ENCODE results near the gene PXT1. TPM values are rescaled to one million over a fixed set of nuclear protein-coding genes. Genes with fewer than 3 reads are reported as not detected.

The PXT1 gene
- total and polyA plus RNA-seq, 9 of the 15 experiments (the other 6 are each of a cell fraction or from before 2014, with no cell fraction given): 0.09 to 0.11 (median 0.10) TPM; not detected in 5

- TF ChIP-seq, protein P1, sequence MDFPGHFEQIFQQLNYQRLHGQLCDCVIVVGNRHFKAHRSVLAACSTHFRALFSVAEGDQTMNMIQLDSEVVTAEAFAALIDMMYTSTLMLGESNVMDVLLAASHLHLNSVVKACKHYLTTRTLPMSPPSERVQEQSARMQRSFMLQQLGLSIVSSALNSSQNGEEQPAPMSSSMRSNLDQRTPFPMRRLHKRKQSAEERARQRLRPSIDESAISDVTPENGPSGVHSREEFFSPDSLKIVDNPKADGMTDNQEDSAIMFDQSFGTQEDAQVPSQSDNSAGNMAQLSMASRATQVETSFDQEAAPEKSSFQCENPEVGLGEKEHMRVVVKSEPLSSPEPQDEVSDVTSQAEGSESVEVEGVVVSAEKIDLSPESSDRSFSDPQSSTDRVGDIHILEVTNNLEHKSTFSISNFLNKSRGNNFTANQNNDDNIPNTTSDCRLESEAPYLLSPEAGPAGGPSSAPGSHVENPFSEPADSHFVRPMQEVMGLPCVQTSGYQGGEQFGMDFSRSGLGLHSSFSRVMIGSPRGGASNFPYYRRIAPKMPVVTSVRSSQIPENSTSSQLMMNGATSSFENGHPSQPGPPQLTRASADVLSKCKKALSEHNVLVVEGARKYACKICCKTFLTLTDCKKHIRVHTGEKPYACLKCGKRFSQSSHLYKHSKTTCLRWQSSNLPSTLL (IDR thresholded peaks at IDR 0.05): no peak
- TF ChIP-seq SRSF3 (IDR thresholded peaks at IDR 0.05; ENCODE audit: insufficient read depth, low read length) (no peak), NCOA2 (IDR thresholded peaks at IDR 0.05; ENCODE audit: partially characterized antibody in 2 of 2) (no peak), FOXJ3 (CRISPR knock-in tag; IDR thresholded peaks at IDR 0.05) (no peak), ZBTB8A (IDR thresholded peaks at IDR 0.05; ENCODE audit: partially characterized antibody) (no peak), ZNF75A (CRISPR knock-in tag; IDR thresholded peaks at IDR 0.05) (no peak), NBN (IDR thresholded peaks at IDR 0.05; ENCODE audit: low read depth) (no peak), AFF1 (IDR thresholded peaks at IDR 0.05; ENCODE audit: low read depth in 1 of 2, partially characterized antibody in 2 of 2) (no peak), CC2D1A (IDR thresholded peaks at IDR 0.05) (no peak), ZNF644 (tag; IDR thresholded peaks at IDR 0.05; ENCODE audit: low read depth) (no peak), SRF (CRISPR knock-in tag; IDR thresholded peaks at IDR 0.05) (no peak), MEF2D (tag; conservative IDR thresholded peaks at IDR 0.05; ENCODE audit: low read depth) (no peak), XRCC3 (IDR thresholded peaks at IDR 0.05) (no peak), ZSCAN32 (CRISPR knock-in tag; IDR thresholded peaks at IDR 0.05) (no peak), FOXA1 (IDR thresholded peaks at IDR 0.05; ENCODE audit: borderline replicate concordance) (no peak), EGR1 (conservative IDR thresholded peaks at IDR 0.05) (no peak), STAG1 (CRISPR knock-in tag; IDR thresholded peaks at IDR 0.05; ENCODE audit: borderline replicate concordance) (no peak)
These were observed 1.1 kb upstream of the PXT1 start (continued) for GRCh38 chr6:36443471-36444428.
